ENCODE data around the gene STBD1. TPM values are rescaled to one million over a fixed set of nuclear protein-coding genes. Genes with fewer than 3 reads are reported as not detected.

STBD1 gene
- 2.0 and 2.2 TPM in 2 replicates for total RNA-seq

DNA sequence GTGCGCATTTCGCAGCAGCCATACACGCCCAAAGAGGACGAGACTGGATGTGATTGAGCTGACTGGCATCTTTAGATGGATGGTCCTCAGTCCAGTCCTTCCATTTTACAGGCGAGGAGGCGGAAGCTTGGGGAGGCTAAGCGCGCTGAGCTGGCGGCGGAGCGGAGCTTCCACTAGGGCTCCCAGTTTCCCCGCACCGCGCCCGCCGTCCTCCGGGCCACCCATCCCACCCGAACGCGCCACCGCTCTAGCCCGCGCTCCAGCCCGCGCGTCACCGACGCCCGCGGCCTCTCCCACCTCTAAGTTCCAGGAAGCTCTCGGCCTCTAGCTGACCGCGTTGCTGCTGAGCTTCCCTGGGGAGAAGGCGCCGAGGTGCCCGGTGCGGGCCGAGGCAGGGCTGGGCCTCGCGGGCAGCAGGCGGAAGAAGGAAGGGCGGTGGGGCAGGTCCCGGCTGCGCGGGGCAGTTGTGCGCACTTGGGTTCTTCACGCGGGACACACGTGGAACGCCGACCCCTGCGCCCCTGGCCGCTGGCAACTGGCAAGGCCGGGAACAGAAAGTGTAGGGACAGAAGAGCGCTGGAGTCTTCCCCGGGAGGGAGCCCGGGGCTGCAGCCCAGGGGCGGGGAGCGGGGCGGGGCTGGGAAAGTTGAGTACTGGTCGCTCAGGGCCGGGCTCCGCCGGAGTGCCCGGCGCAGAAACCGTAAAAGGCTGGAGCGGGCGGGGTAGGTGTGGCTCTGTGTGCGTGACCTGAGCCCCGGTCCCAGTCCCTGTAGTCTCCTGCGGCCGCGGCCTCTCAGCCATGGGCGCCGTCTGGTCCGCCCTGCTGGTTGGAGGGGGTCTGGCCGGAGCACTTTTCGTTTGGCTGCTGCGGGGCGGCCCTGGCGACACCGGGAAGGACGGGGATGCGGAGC, at the start of gene STBD1:
TSS of gene STBD1 (plus strand) at position 763 of the 911 bp plus-strand sequence. CDS start at position 800, 37 bp downstream.

Small RNA genes within 50 kb of the gene (small RNA-seq; reads per million reads assigned to genes)
- gene RNU6-1000P = not detected

Other genes with a start within 250 kb of the STBD1 start
- not detected in 2 replicates for gene ART3, start 232.0 kb upstream of the STBD1 start, total RNA-seq
- gene NUP54, start 158.3 kb upstream of the STBD1 start, total RNA-seq = 58.4 and 63.5 TPM in 2 replicates
- 122 and 142 TPM in 2 replicates for gene SCARB2, start 92.9 kb upstream of the STBD1 start, total RNA-seq
- 0.37 TPM in 1 of 2 replicates, not detected in the other for gene FAM47E, start 55.0 kb upstream of the STBD1 start, total RNA-seq
- gene CCDC158, start 114.4 kb downstream of the STBD1 start, total RNA-seq = not detected in 2 replicates
- 1.6 and 4.4 TPM in 2 replicates for gene SHROOM3, start 128.5 kb downstream of the STBD1 start, total RNA-seq

All from subcutaneous preadipocyte (primary cell).